ENCODE data around the gene UBASH3A.

Gene UBASH3A

GRCh38 chr21:42414928-42415769, 11.4 kb downstream of the UBASH3A start:
- Histone ChIP-seq H3K27ac (ENCODE audit: insufficient read depth in 1 of 2, low read depth in 1 of 2, low read length in 2 of 2, poor library complexity in 1 of 2, severe bottlenecking in 2 of 2) (no peak overlapping the region), H3K27me3 (replicated peaks in 2 of 5; ENCODE audit: control insufficient read depth in 4 of 5, insufficient read depth in 5 of 5, low read length in 4 of 5) (peaks cover 0 to 2% (median 0%) of the 10 kb centered on the region in 5 experiments), H3K4me1 (ENCODE audit: control extremely low read depth in 1 of 4, control insufficient read depth in 4 of 4, insufficient read depth in 4 of 4, low read length in 3 of 4) (peaks cover 0 to 10% (median 0%) of the 10 kb centered on the region in 4 experiments), H3K9me3 (ENCODE audit: control extremely low read depth in 1 of 5, control insufficient read depth in 4 of 5, insufficient read depth in 2 of 5, low read depth in 1 of 5, low read length in 4 of 5) (peaks cover 0 to 2% (median 0%) of the 10 kb centered on the region in 5 experiments), H3K4me3 (ENCODE audit: control insufficient read depth in 1 of 7, extremely low read depth in 1 of 7, insufficient read depth in 4 of 7, low read depth in 2 of 7, low read length in 6 of 7) (no peak overlapping the region), H3K36me3 (ENCODE audit: control insufficient read depth in 4 of 4, insufficient read depth in 4 of 4, low read length in 3 of 4) (no peaks in the 10 kb centered on the region)
- 70% methylated on average over 24 of the region's 27 CpGs for WGBS (ENCODE audit: insufficient coverage)
- POLR2A ChIA-PET = no interaction called here
- DNase-seq = peak; percentile 41 to 74 (median 61)
- CTCF ChIA-PET = no interaction called here

- Histone ChIP-seq H3K36me3 (ENCODE audit: control insufficient read depth in 4 of 4, insufficient read depth in 4 of 4, low read length in 3 of 4) (no peaks in the 10 kb centered on the region), H3K4me1 (ENCODE audit: control extremely low read depth in 1 of 4, control insufficient read depth in 4 of 4, insufficient read depth in 4 of 4, low read length in 3 of 4) (peaks cover 0 to 10% (median 0%) of the 10 kb centered on the region in 4 experiments), H3K27me3 (replicated peaks in 2 of 5; ENCODE audit: control insufficient read depth in 4 of 5, insufficient read depth in 5 of 5, low read length in 4 of 5) (peaks cover 0 to 2% (median 0%) of the 10 kb centered on the region in 5 experiments), H3K27ac (ENCODE audit: insufficient read depth in 1 of 2, low read depth in 1 of 2, low read length in 2 of 2, poor library complexity in 1 of 2, severe bottlenecking in 2 of 2) (no peak overlapping the region), H3K9me3 (ENCODE audit: control extremely low read depth in 1 of 5, control insufficient read depth in 4 of 5, insufficient read depth in 2 of 5, low read depth in 1 of 5, low read length in 4 of 5) (peaks cover 0 to 11% (median 5%) of the 10 kb centered on the region in 5 experiments), H3K4me3 (ENCODE audit: control insufficient read depth in 1 of 7, extremely low read depth in 1 of 7, insufficient read depth in 4 of 7, low read depth in 2 of 7, low read length in 6 of 7) (no peak overlapping the region)
- WGBS (ENCODE audit: insufficient coverage) = 93% methylated on average over 6 of the region's 6 CpGs
- ChIA-PET POLR2A (no interaction called here), CTCF (no interaction called here)
- DNase-seq = no peak
Measured at GRCh38 chr21:42417533-42417932, 13.8 kb downstream of the UBASH3A start.

- H3K36me3 ChIP-seq (ENCODE audit: control insufficient read depth in 4 of 4, insufficient read depth in 4 of 4, low read length in 3 of 4) = no peaks in the 10 kb centered on the region
- 75% methylated on average over 1 of the region's 4 CpGs for WGBS (ENCODE audit: insufficient coverage)
- H3K9me3 ChIP-seq (ENCODE audit: control extremely low read depth in 1 of 5, control insufficient read depth in 4 of 5, insufficient read depth in 2 of 5, low read depth in 1 of 5, low read length in 4 of 5) = peaks cover 0 to 11% (median 5%) of the 10 kb centered on the region in 5 experiments
- ChIA-PET POLR2A (no interaction called here), CTCF (interaction anchor here (0.8 kb wide), 1 partner anchor 10 kb away, joined by 3 read pairs; no protein-coding TSS in a partner anchor)
- peaks cover 0 to 2% (median 0%) of the 10 kb centered on the region in 5 experiments for H3K27me3 ChIP-seq (replicated peaks in 2 of 5; ENCODE audit: control insufficient read depth in 4 of 5, insufficient read depth in 5 of 5, low read length in 4 of 5)
- no peak overlapping the region for H3K4me3 ChIP-seq (ENCODE audit: control insufficient read depth in 1 of 7, extremely low read depth in 1 of 7, insufficient read depth in 4 of 7, low read depth in 2 of 7, low read length in 6 of 7)
- no peak overlapping the region for H3K27ac ChIP-seq (ENCODE audit: insufficient read depth in 1 of 2, low read depth in 1 of 2, low read length in 2 of 2, poor library complexity in 1 of 2, severe bottlenecking in 2 of 2)
- H3K4me1 ChIP-seq (ENCODE audit: control extremely low read depth in 1 of 4, control insufficient read depth in 4 of 4, insufficient read depth in 4 of 4, low read length in 3 of 4) = peaks cover under 1 to 24% (median 10%) of the 10 kb centered on the region in 4 experiments
- DNase-seq = no peak
Measured at GRCh38 chr21:42418886-42419285, 15.2 kb downstream of the UBASH3A start.

GRCh38 chr21:42419845-42420244, 16.1 kb downstream of the UBASH3A start:
- Histone ChIP-seq H3K9me3 (ENCODE audit: control extremely low read depth in 1 of 5, control insufficient read depth in 4 of 5, insufficient read depth in 2 of 5, low read depth in 1 of 5, low read length in 4 of 5) (peaks cover 0 to 11% (median 5%) of the 10 kb centered on the region in 5 experiments), H3K4me3 (ENCODE audit: control insufficient read depth in 1 of 7, extremely low read depth in 1 of 7, insufficient read depth in 4 of 7, low read depth in 2 of 7, low read length in 6 of 7) (no peak overlapping the region), H3K36me3 (ENCODE audit: control insufficient read depth in 4 of 4, insufficient read depth in 4 of 4, low read length in 3 of 4) (no peaks in the 10 kb centered on the region), H3K27me3 (replicated peaks in 2 of 5; ENCODE audit: control insufficient read depth in 4 of 5, insufficient read depth in 5 of 5, low read length in 4 of 5) (no peaks in the 10 kb centered on the region), H3K27ac (ENCODE audit: insufficient read depth in 1 of 2, low read depth in 1 of 2, low read length in 2 of 2, poor library complexity in 1 of 2, severe bottlenecking in 2 of 2) (no peak overlapping the region), H3K4me1 (ENCODE audit: control extremely low read depth in 1 of 4, control insufficient read depth in 4 of 4, insufficient read depth in 4 of 4, low read length in 3 of 4) (peaks cover 10 to 32% (median 19%) of the 10 kb centered on the region in 4 experiments)
- 100% methylated on average over 1 of the region's 6 CpGs for WGBS (ENCODE audit: insufficient coverage)
- DNase-seq = no peak
- ChIA-PET CTCF (interaction anchor here (1.0 kb wide), 1 partner anchor 82 kb away, joined by 3 read pairs; no protein-coding TSS in a partner anchor), POLR2A (no interaction called here)

- Histone ChIP-seq H3K4me3 (ENCODE audit: control insufficient read depth in 1 of 7, extremely low read depth in 1 of 7, insufficient read depth in 4 of 7, low read depth in 2 of 7, low read length in 6 of 7) (no peak overlapping the region), H3K4me1 (ENCODE audit: control extremely low read depth in 1 of 4, control insufficient read depth in 4 of 4, insufficient read depth in 4 of 4, low read length in 3 of 4) (peaks cover 20 to 36% (median 33%) of the 10 kb centered on the region in 4 experiments), H3K9me3 (ENCODE audit: control extremely low read depth in 1 of 5, control insufficient read depth in 4 of 5, insufficient read depth in 2 of 5, low read depth in 1 of 5, low read length in 4 of 5) (peaks cover 0 to 11% (median 5%) of the 10 kb centered on the region in 5 experiments), H3K27me3 (replicated peaks in 2 of 5; ENCODE audit: control insufficient read depth in 4 of 5, insufficient read depth in 5 of 5, low read length in 4 of 5) (no peaks in the 10 kb centered on the region), H3K27ac (ENCODE audit: insufficient read depth in 1 of 2, low read depth in 1 of 2, low read length in 2 of 2, poor library complexity in 1 of 2, severe bottlenecking in 2 of 2) (no peak overlapping the region), H3K36me3 (ENCODE audit: control insufficient read depth in 4 of 4, insufficient read depth in 4 of 4, low read length in 3 of 4) (no peaks in the 10 kb centered on the region)
- 83% methylated on average over 1 of the region's 3 CpGs for WGBS (ENCODE audit: insufficient coverage)
- no peak for DNase-seq
- ChIA-PET POLR2A (no interaction called here), CTCF (interaction anchor here (0.9 to 2.3 kb wide), 6 partner anchors 8 to 115 kb away, joined by 3 to 6 read pairs (median 3); no protein-coding TSS in a partner anchor)
Measured at GRCh38 chr21:42421018-42421793, 17.5 kb downstream of the UBASH3A start.

GRCh38 chr21:42423197-42423675, 19.5 kb downstream of the UBASH3A start:
- POLR2A ChIA-PET = no interaction called here
- Histone ChIP-seq H3K36me3 (ENCODE audit: control insufficient read depth in 4 of 4, insufficient read depth in 4 of 4, low read length in 3 of 4) (no peaks in the 10 kb centered on the region), H3K27ac (ENCODE audit: insufficient read depth in 1 of 2, low read depth in 1 of 2, low read length in 2 of 2, poor library complexity in 1 of 2, severe bottlenecking in 2 of 2) (no peak overlapping the region)

More at GRCh38 chr21:42423197-42423675, 19.5 kb downstream of the UBASH3A start:
- no peak overlapping the region for H3K4me3 ChIP-seq (ENCODE audit: control insufficient read depth in 1 of 7, extremely low read depth in 1 of 7, insufficient read depth in 4 of 7, low read depth in 2 of 7, low read length in 6 of 7)
- CTCF ChIA-PET = interaction anchor here (0.6 to 1.6 kb wide), 4 partner anchors 22 to 85 kb away, joined by 3 to 4 read pairs (median 4); no protein-coding TSS in a partner anchor
- 38% methylated on average over 4 of the region's 10 CpGs for WGBS (ENCODE audit: insufficient coverage)
- DNase-seq = peak in 2 of 3 donors; percentile 63 to 74
- peaks cover 22 to 45% (median 34%) of the 10 kb centered on the region in 4 experiments for H3K4me1 ChIP-seq (ENCODE audit: control extremely low read depth in 1 of 4, control insufficient read depth in 4 of 4, insufficient read depth in 4 of 4, low read length in 3 of 4)
- peaks cover 0 to 12% (median 0%) of the 10 kb centered on the region in 5 experiments for H3K27me3 ChIP-seq (replicated peaks in 2 of 5; ENCODE audit: control insufficient read depth in 4 of 5, insufficient read depth in 5 of 5, low read length in 4 of 5)
- H3K9me3 ChIP-seq (ENCODE audit: control extremely low read depth in 1 of 5, control insufficient read depth in 4 of 5, insufficient read depth in 2 of 5, low read depth in 1 of 5, low read length in 4 of 5) = peaks cover 0 to 11% (median 5%) of the 10 kb centered on the region in 5 experiments

Measured in common myeloid progenitor, CD34-positive (primary cell).